ENCODE measurements around the gene SERINC3. TPM values are rescaled to one million over a fixed set of nuclear protein-coding genes. Genes with fewer than 3 reads are reported as not detected.
A peak's percentile ranks its signal among the peaks of the same experiment; 100 is the strongest.

SERINC3 gene
- total and polyA plus RNA-seq, 2 of the 13 experiments (the other 11 are each of a cell fraction or from before 2014, with no cell fraction given): 82.0 to 226 TPM

DNA sequence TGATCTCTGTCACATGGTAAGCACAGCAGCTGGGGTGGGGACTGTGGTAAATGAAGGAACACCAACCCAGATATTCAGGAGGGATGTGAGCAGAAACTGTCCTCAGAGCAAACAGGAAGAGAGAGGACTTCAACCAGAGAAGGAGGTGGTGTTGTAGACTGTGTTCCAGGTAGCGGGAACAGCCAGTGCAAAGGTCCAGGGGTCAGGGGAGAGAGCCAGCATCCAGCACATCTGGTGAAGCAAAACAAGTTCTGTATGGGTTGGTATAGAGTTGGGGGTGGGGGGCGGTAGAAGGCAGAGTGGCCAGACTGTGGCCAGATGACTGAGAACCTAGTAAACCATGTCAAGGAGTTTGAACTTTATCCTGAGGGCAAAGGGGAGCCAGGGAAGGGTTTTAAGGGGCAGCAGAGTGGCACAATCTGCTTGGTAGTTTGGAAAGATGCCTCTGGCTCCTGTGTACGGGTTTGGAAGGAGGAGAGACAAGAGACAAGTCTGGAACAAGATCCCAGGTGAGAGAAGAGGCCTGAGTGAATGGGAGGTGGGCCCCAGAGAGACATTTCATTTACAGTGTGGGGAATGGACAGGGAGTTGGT lies 73.9 kb downstream of the SERINC3 start (continued):
- TF ChIP-seq, protein P1, sequence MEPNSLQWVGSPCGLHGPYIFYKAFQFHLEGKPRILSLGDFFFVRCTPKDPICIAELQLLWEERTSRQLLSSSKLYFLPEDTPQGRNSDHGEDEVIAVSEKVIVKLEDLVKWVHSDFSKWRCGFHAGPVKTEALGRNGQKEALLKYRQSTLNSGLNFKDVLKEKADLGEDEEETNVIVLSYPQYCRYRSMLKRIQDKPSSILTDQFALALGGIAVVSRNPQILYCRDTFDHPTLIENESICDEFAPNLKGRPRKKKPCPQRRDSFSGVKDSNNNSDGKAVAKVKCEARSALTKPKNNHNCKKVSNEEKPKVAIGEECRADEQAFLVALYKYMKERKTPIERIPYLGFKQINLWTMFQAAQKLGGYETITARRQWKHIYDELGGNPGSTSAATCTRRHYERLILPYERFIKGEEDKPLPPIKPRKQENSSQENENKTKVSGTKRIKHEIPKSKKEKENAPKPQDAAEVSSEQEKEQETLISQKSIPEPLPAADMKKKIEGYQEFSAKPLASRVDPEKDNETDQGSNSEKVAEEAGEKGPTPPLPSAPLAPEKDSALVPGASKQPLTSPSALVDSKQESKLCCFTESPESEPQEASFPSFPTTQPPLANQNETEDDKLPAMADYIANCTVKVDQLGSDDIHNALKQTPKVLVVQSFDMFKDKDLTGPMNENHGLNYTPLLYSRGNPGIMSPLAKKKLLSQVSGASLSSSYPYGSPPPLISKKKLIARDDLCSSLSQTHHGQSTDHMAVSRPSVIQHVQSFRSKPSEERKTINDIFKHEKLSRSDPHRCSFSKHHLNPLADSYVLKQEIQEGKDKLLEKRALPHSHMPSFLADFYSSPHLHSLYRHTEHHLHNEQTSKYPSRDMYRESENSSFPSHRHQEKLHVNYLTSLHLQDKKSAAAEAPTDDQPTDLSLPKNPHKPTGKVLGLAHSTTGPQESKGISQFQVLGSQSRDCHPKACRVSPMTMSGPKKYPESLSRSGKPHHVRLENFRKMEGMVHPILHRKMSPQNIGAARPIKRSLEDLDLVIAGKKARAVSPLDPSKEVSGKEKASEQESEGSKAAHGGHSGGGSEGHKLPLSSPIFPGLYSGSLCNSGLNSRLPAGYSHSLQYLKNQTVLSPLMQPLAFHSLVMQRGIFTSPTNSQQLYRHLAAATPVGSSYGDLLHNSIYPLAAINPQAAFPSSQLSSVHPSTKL (CRISPR knock-in tag; IDR thresholded peaks at IDR 0.05): 0 out of 2 replicates have a peak, but pooled peaks have one; percentile 6
- no peak for TF ChIP-seq REL (CRISPR knock-in tag; conservative IDR thresholded peaks at IDR 0.05)
- peak; percentile 70; the same call in 1 of the 2 replicates for TF ChIP-seq TARDBP (CRISPR knock-in tag; IDR thresholded peaks at IDR 0.05)
- no peak for TF ChIP-seq ZNF569 (CRISPR knock-in tag; IDR thresholded peaks at IDR 0.05; ENCODE audit: borderline replicate concordance)
- peak; percentile 65 to 83; a peak in 3 of 4 replicates for TF ChIP-seq NR2F1 (CRISPR knock-in tag; IDR thresholded peaks at IDR 0.05)
- 0 out of 2 replicates have a peak, but pooled peaks have one; percentile 29 for TF ChIP-seq ETV5 (CRISPR knock-in tag; IDR thresholded peaks at IDR 0.05; ENCODE audit: borderline replicate concordance)
- no peak; the same call in 1 of the 2 replicates for TF ChIP-seq ZSCAN25 (CRISPR knock-in tag; IDR thresholded peaks at IDR 0.05)
- peak; percentile 58 for TF ChIP-seq ELF3 (CRISPR knock-in tag; IDR thresholded peaks at IDR 0.05)
- 0 out of 2 replicates have a peak, but pooled peaks have one; percentile 55 for TF ChIP-seq ZNF713 (CRISPR knock-in tag; IDR thresholded peaks at IDR 0.05)
- TF ChIP-seq, protein P2, sequence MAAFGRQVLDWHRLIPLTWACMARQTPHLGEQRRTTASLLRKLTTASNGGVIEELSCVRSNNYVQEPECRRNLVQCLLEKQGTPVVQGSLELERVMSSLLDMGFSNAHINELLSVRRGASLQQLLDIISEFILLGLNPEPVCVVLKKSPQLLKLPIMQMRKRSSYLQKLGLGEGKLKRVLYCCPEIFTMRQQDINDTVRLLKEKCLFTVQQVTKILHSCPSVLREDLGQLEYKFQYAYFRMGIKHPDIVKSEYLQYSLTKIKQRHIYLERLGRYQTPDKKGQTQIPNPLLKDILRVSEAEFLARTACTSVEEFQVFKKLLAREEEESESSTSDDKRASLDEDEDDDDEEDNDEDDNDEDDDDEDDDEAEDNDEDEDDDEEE (CRISPR knock-in tag; IDR thresholded peaks at IDR 0.05): 0 out of 2 replicates have a peak, but pooled peaks have one; percentile 32
- peak; percentile 90 for TF ChIP-seq NR2F6 (IDR thresholded peaks at IDR 0.05)
- TF ChIP-seq NR2F6 (CRISPR knock-in tag; IDR thresholded peaks at IDR 0.05): peak; percentile 92
- TF ChIP-seq ZNF335 (CRISPR knock-in tag; IDR thresholded peaks at IDR 0.05): 0 out of 2 replicates have a peak, but pooled peaks have one; percentile 41
- TF ChIP-seq, protein P3, sequence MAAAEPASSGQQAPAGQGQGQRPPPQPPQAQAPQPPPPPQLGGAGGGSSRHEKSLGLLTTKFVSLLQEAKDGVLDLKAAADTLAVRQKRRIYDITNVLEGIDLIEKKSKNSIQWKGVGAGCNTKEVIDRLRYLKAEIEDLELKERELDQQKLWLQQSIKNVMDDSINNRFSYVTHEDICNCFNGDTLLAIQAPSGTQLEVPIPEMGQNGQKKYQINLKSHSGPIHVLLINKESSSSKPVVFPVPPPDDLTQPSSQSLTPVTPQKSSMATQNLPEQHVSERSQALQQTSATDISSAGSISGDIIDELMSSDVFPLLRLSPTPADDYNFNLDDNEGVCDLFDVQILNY (CRISPR knock-in tag; conservative IDR thresholded peaks at IDR 0.05): no peak
- 0 out of 2 replicates have a peak, but pooled peaks have one; percentile 40 for TF ChIP-seq ZNF3 (CRISPR knock-in tag; IDR thresholded peaks at IDR 0.05)
- TF ChIP-seq ATM (IDR thresholded peaks at IDR 0.05; ENCODE audit: borderline replicate concordance): no peak
- no peak for TF ChIP-seq ZSCAN29 (CRISPR knock-in tag; conservative IDR thresholded peaks at IDR 0.05)
- TF ChIP-seq, protein P4, sequence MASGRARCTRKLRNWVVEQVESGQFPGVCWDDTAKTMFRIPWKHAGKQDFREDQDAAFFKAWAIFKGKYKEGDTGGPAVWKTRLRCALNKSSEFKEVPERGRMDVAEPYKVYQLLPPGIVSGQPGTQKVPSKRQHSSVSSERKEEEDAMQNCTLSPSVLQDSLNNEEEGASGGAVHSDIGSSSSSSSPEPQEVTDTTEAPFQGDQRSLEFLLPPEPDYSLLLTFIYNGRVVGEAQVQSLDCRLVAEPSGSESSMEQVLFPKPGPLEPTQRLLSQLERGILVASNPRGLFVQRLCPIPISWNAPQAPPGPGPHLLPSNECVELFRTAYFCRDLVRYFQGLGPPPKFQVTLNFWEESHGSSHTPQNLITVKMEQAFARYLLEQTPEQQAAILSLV (CRISPR knock-in tag; IDR thresholded peaks at IDR 0.05; ENCODE audit: borderline replicate concordance): no peak
- TF ChIP-seq ZNF720 (CRISPR knock-in tag; IDR thresholded peaks at IDR 0.05): no peak
- TF ChIP-seq ZFP82 (CRISPR knock-in tag; IDR thresholded peaks at IDR 0.05; ENCODE audit: borderline replicate concordance): 0 out of 2 replicates have a peak, but pooled peaks have one; percentile 31
- TF ChIP-seq RARA (CRISPR knock-in tag; IDR thresholded peaks at IDR 0.05): no peak
- TF ChIP-seq ARID2 (CRISPR knock-in tag; IDR thresholded peaks at IDR 0.05; ENCODE audit: borderline replicate concordance): peak; percentile 51; the same call in 1 of the 2 replicates
- TF ChIP-seq ZNF619 (CRISPR knock-in tag; IDR thresholded peaks at IDR 0.05): peak; percentile 70; the same call in 1 of the 2 replicates
- 0 out of 2 replicates have a peak, but pooled peaks have one; percentile 6 for TF ChIP-seq ZNF550 (CRISPR knock-in tag; IDR thresholded peaks at IDR 0.05; ENCODE audit: borderline replicate concordance)
- no peak for TF ChIP-seq CHD2 (IDR thresholded peaks at IDR 0.05; ENCODE audit: low read depth, low read length)
